Gastrocnemius medialis (tissue), 4 donors: Measurements from ENCODE around the gene PGC.

ENCODE experiments used
- CTCF ChIP-seq, 5 experiments: fragments of 450-650 bp in 3 of 5; fragments of 200-600 bp in 2 of 5; sonication (generic) in 2 of 5; IDR thresholded peaks in 4 of 5; conservative IDR thresholded peaks in 1 of 5; 1 replicate in 4 of 5; 2 replicates in 1 of 5; pipeline ENCODE4 v1.5.1; 2016 to 2019; ENCODE audit warnings: antibody characterized with exemption in 5 of 5, mild to moderate bottlenecking in 3 of 5, moderate library complexity in 3 of 5
- POLR2A ChIP-seq, 2 donors: fragments of 450-650 bp; IDR thresholded peaks; one replicate each; pipeline ENCODE4 v1.6.1; 2017; ENCODE audit warnings: antibody characterized with exemption in 2 of 2, mild to moderate bottlenecking in 2 of 2, moderate library complexity in 2 of 2

GRCh38 chr6:41724228-41724580, 23.0 kb downstream of the PGC start:
- no peak for TF ChIP-seq CTCF (IDR thresholded peaks at IDR 0.05 in 4 of 5, conservative IDR thresholded peaks at IDR 0.05 in 1 of 5)
- no peak for TF ChIP-seq POLR2A (IDR thresholded peaks at IDR 0.05)
